Trophoblast cell (in vitro differentiated cells and primary cell): Measurements from ENCODE around the gene EFNA5.

Experiments
- DNase-seq, 2 donors: peaks; one replicate each; pipeline ENCODE4 v3.0.0-alpha.2; 2016
- H2AFZ ChIP-seq: 2 replicates; pipeline ENCODE4 v1.6.1; 2013; ENCODE audit warnings: low read length, moderate library complexity, mild to moderate bottlenecking; ENCODE audit not compliant: insufficient read depth, poor library complexity
- H2AK5ac ChIP-seq: 2 replicates; pipeline ENCODE4 v1.6.1; 2013; ENCODE audit warnings: mild to moderate bottlenecking, low read length
- H2BK120ac ChIP-seq: 2 replicates; pipeline ENCODE4 v1.6.1; 2013; ENCODE audit warnings: low read length, mild to moderate bottlenecking, moderate library complexity; ENCODE audit not compliant: insufficient read depth, poor library complexity
- H2BK12ac ChIP-seq: 2 replicates; pipeline ENCODE4 v1.6.1; 2013; ENCODE audit warnings: mild to moderate bottlenecking, low read length, moderate library complexity
- H2BK5ac ChIP-seq: 2 replicates; pipeline ENCODE4 v1.6.1; 2013; ENCODE audit warnings: low read length, low read depth, moderate library complexity, mild to moderate bottlenecking; ENCODE audit not compliant: poor library complexity
- H3K14ac ChIP-seq: 2 replicates; pipeline ENCODE4 v1.6.1; 2013; ENCODE audit warnings: mild to moderate bottlenecking, low read length
- H3K18ac ChIP-seq: 2 replicates; pipeline ENCODE4 v1.6.1; 2013; ENCODE audit warnings: mild to moderate bottlenecking, low read length
- H3K23ac ChIP-seq: 2 replicates; pipeline ENCODE4 v1.6.1; 2013; ENCODE audit warnings: low read length
- H3K27ac ChIP-seq: 2 replicates; pipeline ENCODE4 v1.5.1; 2013; ENCODE audit warnings: low read depth, mild to moderate bottlenecking, inconsistent platforms, low read length, moderate library complexity
- H3K27me3 ChIP-seq: 2 replicates; pipeline ENCODE4 v1.6.1; 2013; ENCODE audit warnings: inconsistent platforms, mild to moderate bottlenecking, low read length, moderate library complexity; ENCODE audit not compliant: insufficient read depth
- H3K36me3 ChIP-seq, 2 experiments: 1 replicate in 1 of 2; 2 replicates in 1 of 2; pipeline ENCODE4 v1.6.1; 2013; ENCODE audit warnings: low read length in 2 of 2, mild to moderate bottlenecking in 2 of 2, moderate library complexity in 1 of 2; ENCODE audit not compliant: insufficient read depth in 2 of 2, control insufficient read depth in 1 of 2
- H3K4ac ChIP-seq: 2 replicates; pipeline ENCODE4 v1.6.1; 2013; ENCODE audit warnings: low read depth, mild to moderate bottlenecking, low read length, moderate library complexity
- H3K4me1 ChIP-seq, 2 experiments: 1 replicate in 1 of 2; 2 replicates in 1 of 2; pipeline ENCODE4 v1.6.1; 2013; ENCODE audit warnings: low read length in 2 of 2, mild to moderate bottlenecking in 2 of 2, moderate library complexity in 1 of 2; ENCODE audit not compliant: insufficient read depth in 2 of 2, control insufficient read depth in 1 of 2
- H3K4me2 ChIP-seq: 2 replicates; pipeline ENCODE4 v1.6.1; 2013; ENCODE audit warnings: inconsistent platforms, mild to moderate bottlenecking, low read length, moderate library complexity
- H3K4me3 ChIP-seq: 2 replicates; pipeline ENCODE4 v1.5.1; 2013; ENCODE audit warnings: mild to moderate bottlenecking, low read depth, low read length, inconsistent platforms
- H3K79me1 ChIP-seq: one replicate; pipeline ENCODE4 v1.6.1; 2013; ENCODE audit warnings: low read length
- H3K79me2 ChIP-seq: 2 replicates; pipeline ENCODE4 v1.6.1; 2013; ENCODE audit warnings: low read length, mild to moderate bottlenecking; ENCODE audit not compliant: control insufficient read depth, insufficient read depth, poor library complexity
- H3K9ac ChIP-seq: 2 replicates; pipeline ENCODE4 v1.6.1; 2013; ENCODE audit warnings: mild to moderate bottlenecking, low read length
- H3K9me3 ChIP-seq: 2 replicates; pipeline ENCODE4 v1.6.1; 2013; ENCODE audit warnings: low read depth, mild to moderate bottlenecking, control low read depth, inconsistent platforms, low read length; ENCODE audit not compliant: insufficient read depth
- H4K12ac ChIP-seq: 2 replicates; pipeline ENCODE4 v1.6.1; 2013; ENCODE audit warnings: low read depth, mild to moderate bottlenecking, low read length, moderate library complexity
- H4K8ac ChIP-seq: 2 replicates; pipeline ENCODE4 v1.6.1; 2013; ENCODE audit warnings: low read depth, mild to moderate bottlenecking, low read length, moderate library complexity
- H4K91ac ChIP-seq: one replicate; pipeline ENCODE4 v1.6.1; 2013; ENCODE audit warnings: low read depth, mild to moderate bottlenecking, low read length, moderate library complexity
- WGBS: extraction: QIAGEN DNeasy Blood & Tissue Kit; methylation state at CpG from one replicate; pipeline ENCODE4 v1.1.7; 2013; ENCODE audit warnings: missing lambda C conversion rate; ENCODE audit not compliant: insufficient read length, insufficient coverage; ENCODE audit errors: extremely low coverage; 5-methylcytosine and 5-hydroxymethylcytosine counted together

The EFNA5 gene

GRCh38 chr5:107464876-107465275 lies 205.9 kb downstream of the EFNA5 start:
- Histone ChIP-seq H4K12ac (no peak overlapping the region), H4K91ac (peak overlapping the region; percentile 42), H3K4me3 (no peak overlapping the region), H3K79me1 (peaks cover 31% of the 10 kb centered on the region), H3K4me2 (no peak overlapping the region), H3K14ac (no peak overlapping the region), H3K27me3 (no peaks in the 10 kb centered on the region), H4K8ac (no peak overlapping the region), H2AFZ (no peak overlapping the region), H3K4ac (no peak overlapping the region), H2BK5ac (peak overlapping the region; percentile 22), H3K18ac (no peak overlapping the region), H3K4me1 (peaks cover 24 to 33% of the 10 kb centered on the region in 2 experiments), H3K23ac (no peak overlapping the region), H3K36me3 (no peaks in the 10 kb centered on the region), H3K79me2 (peaks cover 5% of the 10 kb centered on the region), H2BK120ac (peak overlapping the region; percentile 33), H2AK5ac (no peak overlapping the region), H3K9ac (no peak overlapping the region), H2BK12ac (peak overlapping the region; percentile 39), H3K9me3 (no peaks in the 10 kb centered on the region), H3K27ac (peak overlapping the region; percentile 56)
- WGBS, result no CpG with 5 or more reads among the region's 8 CpGs
- no peak for DNase-seq

GRCh38 chr5:107464416-107464815 lies 206.3 kb downstream of the EFNA5 start:
- peaks cover 35% of the 10 kb centered on the region for H3K79me1 ChIP-seq
- H4K91ac ChIP-seq, result peak overlapping the region; percentile 59
- peak overlapping the region; percentile 39 for H2BK12ac ChIP-seq
- H4K12ac ChIP-seq, result no peak overlapping the region
- H3K4ac ChIP-seq, result no peak overlapping the region
- H3K14ac ChIP-seq, result peak overlapping the region; percentile 32
- H3K27me3 ChIP-seq, result no peaks in the 10 kb centered on the region
- H2AFZ ChIP-seq, result no peak overlapping the region
- no peaks in the 10 kb centered on the region for H3K36me3 ChIP-seq
- peak overlapping the region; percentile 78 for H2BK120ac ChIP-seq
- no peaks in the 10 kb centered on the region for H3K9me3 ChIP-seq
- peaks cover 24 to 33% of the 10 kb centered on the region in 2 experiments for H3K4me1 ChIP-seq
- no peak overlapping the region for H3K4me2 ChIP-seq
- H3K18ac ChIP-seq, result peak overlapping the region; percentile 14
- peak overlapping the region; percentile 66 for H4K8ac ChIP-seq
- H3K4me3 ChIP-seq, result no peak overlapping the region
- H3K23ac ChIP-seq, result no peak overlapping the region
- peak overlapping the region; percentile 56 for H3K27ac ChIP-seq
- no peak overlapping the region for H2AK5ac ChIP-seq
- no peak overlapping the region for H3K9ac ChIP-seq
- no CpG with 5 or more reads among the region's 4 CpGs for WGBS
- H3K79me2 ChIP-seq, result peaks cover 5% of the 10 kb centered on the region
- H2BK5ac ChIP-seq, result peak overlapping the region; percentile 60
- no peak for DNase-seq

- Histone ChIP-seq H3K23ac (no peak overlapping the region), H2AK5ac (no peak overlapping the region), H3K4ac (no peak overlapping the region), H2AFZ (no peak overlapping the region), H3K4me1 (peaks cover 24 to 33% of the 10 kb centered on the region in 2 experiments), H3K9me3 (no peaks in the 10 kb centered on the region), H3K36me3 (no peaks in the 10 kb centered on the region), H4K8ac (no peak overlapping the region), H3K9ac (no peak overlapping the region), H2BK12ac (peak overlapping the region; percentile 37), H4K12ac (no peak overlapping the region), H3K79me1 (peaks cover 35% of the 10 kb centered on the region), H2BK5ac (peak overlapping the region; percentile 60), H3K79me2 (peaks cover 5% of the 10 kb centered on the region), H2BK120ac (peak overlapping the region; percentile 78), H3K4me3 (no peak overlapping the region), H3K27ac (no peak overlapping the region), H3K4me2 (no peak overlapping the region), H3K18ac (no peak overlapping the region), H3K14ac (no peak overlapping the region), H3K27me3 (no peaks in the 10 kb centered on the region), H4K91ac (peak overlapping the region; percentile 59)
- no peak for DNase-seq
- WGBS, result no CpG with 5 or more reads among the region's 1 CpG
Measured at GRCh38 chr5:107463731-107464130, 207.0 kb downstream of the EFNA5 start.

- Histone ChIP-seq H3K27me3 (no peaks in the 10 kb centered on the region), H3K4me1 (peaks cover 23 to 33% of the 10 kb centered on the region in 2 experiments), H2BK120ac (no peak overlapping the region), H4K91ac (no peak overlapping the region), H2AFZ (no peak overlapping the region), H3K9ac (no peak overlapping the region), H2AK5ac (no peak overlapping the region), H3K4me2 (peak overlapping the region; percentile 37), H2BK5ac (no peak overlapping the region), H3K18ac (no peak overlapping the region), H3K36me3 (no peaks in the 10 kb centered on the region), H3K79me1 (peaks cover 35% of the 10 kb centered on the region), H4K12ac (no peak overlapping the region), H3K23ac (no peak overlapping the region), H3K4ac (no peak overlapping the region), H4K8ac (no peak overlapping the region), H3K14ac (no peak overlapping the region), H3K27ac (peak overlapping the region; percentile 87), H3K79me2 (peaks cover 5% of the 10 kb centered on the region), H3K4me3 (no peak overlapping the region), H3K9me3 (no peaks in the 10 kb centered on the region), H2BK12ac (no peak overlapping the region)
- peak in 1 of 2 donors; percentile 25 for DNase-seq
- WGBS, result no CpG with 5 or more reads among the region's 5 CpGs
Measured at GRCh38 chr5:107461770-107462169, 209.0 kb downstream of the EFNA5 start.
